Measurements from ENCODE around the gene CHSY3.

CHSY3 gene

GRCh38 chr5:130024006-130024405 lies 119.7 kb downstream of the CHSY3 start:
- DNase-seq (ENCODE audit: low read depth in 2 of 2) = no peak

GRCh38 chr5:130025511-130025910 lies 121.2 kb downstream of the CHSY3 start:
- DNase-seq (ENCODE audit: low read depth in 2 of 2) = no peak

GRCh38 chr5:130032807-130033206 lies 128.5 kb downstream of the CHSY3 start:
- DNase-seq (ENCODE audit: low read depth in 2 of 2) = no peak

GRCh38 chr5:130034566-130035210 lies 130.4 kb downstream of the CHSY3 start:
- DNase-seq (ENCODE audit: low read depth in 2 of 2) = no peak

GRCh38 chr5:130035388-130035787 lies 131.1 kb downstream of the CHSY3 start:
- no peak for DNase-seq (ENCODE audit: low read depth in 2 of 2)

GRCh38 chr5:130037905-130038304 lies 133.6 kb downstream of the CHSY3 start:
- DNase-seq (ENCODE audit: low read depth in 2 of 2) = no peak

- no peak for DNase-seq (ENCODE audit: low read depth in 2 of 2)
Measured at GRCh38 chr5:130043834-130044233, 139.6 kb downstream of the CHSY3 start.

GRCh38 chr5:130045334-130045733 lies 141.1 kb downstream of the CHSY3 start:
- DNase-seq (ENCODE audit: low read depth in 2 of 2) = no peak

GRCh38 chr5:130050585-130050984 lies 146.3 kb downstream of the CHSY3 start:
- DNase-seq (ENCODE audit: low read depth in 2 of 2) = no peak

GRCh38 chr5:130052752-130053151 lies 148.5 kb downstream of the CHSY3 start:
- no peak for DNase-seq (ENCODE audit: low read depth in 2 of 2)

GRCh38 chr5:130055572-130055971 lies 151.3 kb downstream of the CHSY3 start:
- DNase-seq (ENCODE audit: low read depth in 2 of 2) = no peak

- DNase-seq (ENCODE audit: low read depth in 2 of 2) = no peak
Measured at GRCh38 chr5:130061746-130062145, 157.5 kb downstream of the CHSY3 start.

- DNase-seq (ENCODE audit: low read depth in 2 of 2) = no peak
Measured at GRCh38 chr5:130063603-130064002, 159.3 kb downstream of the CHSY3 start.

- no peak for DNase-seq (ENCODE audit: low read depth in 2 of 2)
Measured at GRCh38 chr5:130064484-130064883, 160.2 kb downstream of the CHSY3 start.

- no peak for DNase-seq (ENCODE audit: low read depth in 2 of 2)
Measured at GRCh38 chr5:130065617-130066016, 161.4 kb downstream of the CHSY3 start.

GRCh38 chr5:130066644-130067043 lies 162.4 kb downstream of the CHSY3 start:
- no peak for DNase-seq (ENCODE audit: low read depth in 2 of 2)

- DNase-seq (ENCODE audit: low read depth in 2 of 2) = no peak
Measured at GRCh38 chr5:130067364-130067763, 163.1 kb downstream of the CHSY3 start.

- DNase-seq (ENCODE audit: low read depth in 2 of 2) = no peak
Measured at GRCh38 chr5:130068101-130068500, 163.8 kb downstream of the CHSY3 start.

- no peak for DNase-seq (ENCODE audit: low read depth in 2 of 2)
Measured at GRCh38 chr5:130068988-130069387, 164.7 kb downstream of the CHSY3 start.

- no peak for DNase-seq (ENCODE audit: low read depth in 2 of 2)
Measured at GRCh38 chr5:130074820-130075219, 170.6 kb downstream of the CHSY3 start.

GRCh38 chr5:130077007-130077406 lies 172.7 kb downstream of the CHSY3 start:
- DNase-seq (ENCODE audit: low read depth in 2 of 2) = no peak

GRCh38 chr5:130078661-130079060 lies 174.4 kb downstream of the CHSY3 start:
- DNase-seq (ENCODE audit: low read depth in 2 of 2) = no peak

- no peak for DNase-seq (ENCODE audit: low read depth in 2 of 2)
Measured at GRCh38 chr5:130090569-130091270, 186.5 kb downstream of the CHSY3 start.

GRCh38 chr5:130092991-130093390 lies 188.7 kb downstream of the CHSY3 start:
- no peak for DNase-seq (ENCODE audit: low read depth in 2 of 2)
